Measurements from ENCODE around the gene RCVRN.

The RCVRN gene

DNA sequence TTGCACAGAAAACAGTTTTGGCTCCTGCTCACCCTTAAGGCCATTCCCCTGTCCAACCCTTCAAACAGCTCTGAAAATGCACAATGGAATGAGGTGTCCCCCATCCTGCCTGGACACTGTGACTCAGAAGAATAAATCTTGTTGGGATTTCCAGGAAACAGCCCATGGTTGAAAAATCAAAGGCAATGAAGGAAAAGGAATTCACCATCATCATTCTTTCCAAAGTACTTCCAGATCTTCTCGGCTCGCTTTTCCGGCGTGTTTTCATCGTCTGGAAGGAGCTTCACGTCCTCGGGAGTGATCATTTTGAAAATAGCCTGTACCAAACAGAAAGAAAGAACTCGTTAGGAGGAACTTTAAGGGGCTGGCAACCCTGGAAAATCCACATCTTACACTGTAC is 4.3 kb downstream of the RCVRN start:
- no peak overlapping the region for H3K4me3 ChIP-seq (replicated peaks; ENCODE audit: low read depth, low read length)
- peak; percentile 33 for DNase-seq (ENCODE audit: low read depth)
- TF ChIP-seq, protein P1, sequence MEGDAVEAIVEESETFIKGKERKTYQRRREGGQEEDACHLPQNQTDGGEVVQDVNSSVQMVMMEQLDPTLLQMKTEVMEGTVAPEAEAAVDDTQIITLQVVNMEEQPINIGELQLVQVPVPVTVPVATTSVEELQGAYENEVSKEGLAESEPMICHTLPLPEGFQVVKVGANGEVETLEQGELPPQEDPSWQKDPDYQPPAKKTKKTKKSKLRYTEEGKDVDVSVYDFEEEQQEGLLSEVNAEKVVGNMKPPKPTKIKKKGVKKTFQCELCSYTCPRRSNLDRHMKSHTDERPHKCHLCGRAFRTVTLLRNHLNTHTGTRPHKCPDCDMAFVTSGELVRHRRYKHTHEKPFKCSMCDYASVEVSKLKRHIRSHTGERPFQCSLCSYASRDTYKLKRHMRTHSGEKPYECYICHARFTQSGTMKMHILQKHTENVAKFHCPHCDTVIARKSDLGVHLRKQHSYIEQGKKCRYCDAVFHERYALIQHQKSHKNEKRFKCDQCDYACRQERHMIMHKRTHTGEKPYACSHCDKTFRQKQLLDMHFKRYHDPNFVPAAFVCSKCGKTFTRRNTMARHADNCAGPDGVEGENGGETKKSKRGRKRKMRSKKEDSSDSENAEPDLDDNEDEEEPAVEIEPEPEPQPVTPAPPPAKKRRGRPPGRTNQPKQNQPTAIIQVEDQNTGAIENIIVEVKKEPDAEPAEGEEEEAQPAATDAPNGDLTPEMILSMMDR (IDR thresholded peaks at IDR 0.05; ENCODE audit: low read length, missing control alignments) = no peak

DNA sequence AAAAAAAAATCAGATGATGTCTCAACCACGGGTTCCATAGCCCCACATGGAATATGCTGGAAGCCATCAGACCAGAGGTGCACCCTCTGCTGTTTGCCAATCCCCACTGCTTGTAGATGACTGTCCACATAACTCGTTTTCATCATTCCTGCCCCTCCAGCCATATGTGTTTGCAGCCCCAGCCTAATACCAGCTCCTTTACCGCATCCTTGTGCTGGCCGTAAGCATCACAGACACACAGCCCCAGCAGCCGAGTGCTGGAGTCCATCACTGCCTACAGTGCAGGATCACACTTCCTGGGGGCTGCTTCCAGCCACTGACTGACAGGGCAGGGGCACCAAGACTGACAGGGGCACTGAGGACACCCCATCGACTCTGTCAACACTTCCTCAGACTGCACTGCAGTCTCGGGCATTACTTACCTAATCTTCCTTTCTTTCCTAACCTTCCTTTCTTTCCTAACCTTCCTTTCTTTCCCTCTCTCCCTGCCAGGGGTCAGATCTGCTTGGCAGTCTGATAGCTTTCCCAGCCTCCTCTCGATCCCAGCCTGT is 5.0 kb downstream of the RCVRN start:
- no peak for DNase-seq (ENCODE audit: low read depth)
- TF ChIP-seq, protein P1 (IDR thresholded peaks at IDR 0.05; ENCODE audit: low read length, missing control alignments) = no peak
- H3K4me3 ChIP-seq (replicated peaks; ENCODE audit: low read depth, low read length) = no peak overlapping the region

GRCh38 chr17:9899280-9900043 is 5.6 kb downstream of the RCVRN start:
- TF ChIP-seq, protein P1 (IDR thresholded peaks at IDR 0.05; ENCODE audit: low read length, missing control alignments) = no peak
- no peak for DNase-seq (ENCODE audit: low read depth)
- no peak overlapping the region for H3K4me3 ChIP-seq (replicated peaks; ENCODE audit: low read depth, low read length)

DNA sequence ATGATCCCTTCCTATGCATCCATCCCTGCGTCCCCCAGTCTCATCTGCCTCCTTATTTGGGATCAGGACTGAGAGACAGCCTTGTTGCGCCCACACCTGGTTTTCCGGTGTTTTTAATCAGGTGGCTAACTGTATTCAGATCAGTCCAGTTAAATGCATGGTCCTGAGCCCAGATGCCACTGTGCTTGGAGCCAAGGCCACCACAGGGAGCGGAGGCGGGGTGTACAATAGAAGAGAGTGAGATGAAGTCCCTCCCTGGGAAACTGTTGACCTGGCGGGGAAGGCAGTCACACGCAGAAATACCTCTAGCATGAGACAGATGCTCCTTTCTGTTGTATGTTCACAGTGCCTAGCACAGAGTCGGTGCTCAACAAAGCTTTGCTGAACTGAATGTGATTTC is 6.3 kb downstream of the RCVRN start:
- DNase-seq (ENCODE audit: low read depth) = no peak
- H3K4me3 ChIP-seq (replicated peaks; ENCODE audit: low read depth, low read length) = no peak overlapping the region
- TF ChIP-seq, protein P1 (IDR thresholded peaks at IDR 0.05; ENCODE audit: low read length, missing control alignments) = no peak

DNA sequence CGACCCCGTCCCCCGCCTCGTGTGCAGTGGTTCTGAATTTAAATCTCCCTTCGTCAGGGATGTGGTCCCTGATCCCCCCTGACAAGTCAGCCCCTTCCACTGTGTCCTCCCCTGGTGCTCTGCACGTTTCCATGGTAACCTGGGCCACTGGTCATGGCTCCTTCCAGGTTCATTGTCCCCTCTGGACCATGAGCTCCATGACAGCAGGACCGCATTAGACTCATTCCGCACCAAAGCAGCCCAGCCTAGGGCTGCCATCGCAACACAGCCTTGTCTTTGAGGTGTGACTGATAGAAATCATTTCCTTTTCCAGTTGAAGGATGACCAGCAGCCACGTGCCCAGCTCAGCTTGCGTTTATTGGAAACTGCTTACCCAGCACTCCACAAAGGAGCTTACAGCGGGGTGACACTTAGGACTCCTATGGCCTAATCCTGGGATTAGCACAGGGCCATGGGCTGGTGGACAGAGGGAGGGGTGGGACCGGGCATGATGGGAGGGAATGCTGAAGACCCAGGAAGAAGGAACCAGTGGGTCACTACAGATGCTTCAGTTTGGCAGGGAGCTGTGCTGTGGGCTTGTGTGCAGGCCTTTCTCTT is 7.6 kb downstream of the RCVRN start:
- TF ChIP-seq, protein P1 (IDR thresholded peaks at IDR 0.05; ENCODE audit: low read length, missing control alignments) = no peak
- H3K4me3 ChIP-seq (replicated peaks; ENCODE audit: low read depth, low read length) = no peak overlapping the region
- no peak for DNase-seq (ENCODE audit: low read depth)

DNA sequence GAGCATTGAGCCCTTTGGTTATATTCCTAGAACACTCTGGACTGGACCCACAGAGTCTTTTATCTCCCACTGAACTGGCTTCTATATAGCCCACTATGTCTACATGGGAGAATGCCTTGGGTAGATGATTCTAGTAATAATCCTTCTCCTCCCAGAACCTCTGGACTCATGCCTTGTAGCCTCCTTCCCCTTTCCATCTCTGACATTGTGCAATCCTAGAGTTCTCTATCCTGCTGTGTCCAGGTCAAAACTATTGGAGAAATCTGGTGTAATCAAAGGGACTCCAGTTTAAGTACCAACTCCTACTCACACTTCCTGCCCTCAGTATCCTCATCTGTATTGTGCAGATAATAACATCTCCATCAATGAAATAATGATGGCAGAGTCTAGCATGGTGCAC is 9.1 kb downstream of the RCVRN start:
- TF ChIP-seq, protein P1 (IDR thresholded peaks at IDR 0.05; ENCODE audit: low read length, missing control alignments) = no peak
- H3K4me3 ChIP-seq (replicated peaks; ENCODE audit: low read depth, low read length) = no peak overlapping the region
- no peak for DNase-seq (ENCODE audit: low read depth)

Data from fibroblast of pulmonary artery (primary cell).